ENCODE results near the gene PTCH1. TPM values are rescaled to one million over a fixed set of nuclear protein-coding genes. Genes with fewer than 3 reads are reported as not detected.

PTCH1 gene
- polyA plus RNA-seq, 1 of the 3 experiments (the other 2 are of a cell fraction) = 3.3 TPM

DNA sequence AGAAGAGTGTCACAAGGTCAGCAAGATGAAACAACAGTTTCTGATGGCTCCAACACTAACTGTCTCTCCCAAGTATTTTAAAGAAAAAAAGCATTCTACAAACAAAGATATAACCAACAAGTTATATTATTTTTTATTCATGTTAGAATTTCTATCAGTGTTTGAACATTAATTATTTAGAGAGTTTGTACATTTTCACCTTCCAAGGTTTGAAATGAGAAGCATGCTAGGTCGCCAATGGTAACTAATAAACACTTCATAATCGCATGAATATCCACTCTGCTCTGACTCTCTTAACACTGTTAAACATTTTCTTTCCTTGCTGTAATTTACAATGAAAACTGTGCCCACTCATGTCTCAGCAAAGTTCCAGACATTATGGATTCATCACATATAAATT is 73.5 kb downstream of the PTCH1 start (continued):
- TF ChIP-seq CHD2 (IDR thresholded peaks at IDR 0.05; ENCODE audit: low read length, partially characterized antibody) = no peak
- TF ChIP-seq RXRA (IDR thresholded peaks at IDR 0.05; ENCODE audit: borderline replicate concordance, low read depth) = no peak
- no peak for TF ChIP-seq YY1 (IDR thresholded peaks at IDR 0.05; ENCODE audit: low read depth)
- TF ChIP-seq JUND (IDR thresholded peaks at IDR 0.05) = no peak
- no peak for TF ChIP-seq RFX5 (IDR thresholded peaks at IDR 0.05; ENCODE audit: low read length)
- TF ChIP-seq, protein P1, sequence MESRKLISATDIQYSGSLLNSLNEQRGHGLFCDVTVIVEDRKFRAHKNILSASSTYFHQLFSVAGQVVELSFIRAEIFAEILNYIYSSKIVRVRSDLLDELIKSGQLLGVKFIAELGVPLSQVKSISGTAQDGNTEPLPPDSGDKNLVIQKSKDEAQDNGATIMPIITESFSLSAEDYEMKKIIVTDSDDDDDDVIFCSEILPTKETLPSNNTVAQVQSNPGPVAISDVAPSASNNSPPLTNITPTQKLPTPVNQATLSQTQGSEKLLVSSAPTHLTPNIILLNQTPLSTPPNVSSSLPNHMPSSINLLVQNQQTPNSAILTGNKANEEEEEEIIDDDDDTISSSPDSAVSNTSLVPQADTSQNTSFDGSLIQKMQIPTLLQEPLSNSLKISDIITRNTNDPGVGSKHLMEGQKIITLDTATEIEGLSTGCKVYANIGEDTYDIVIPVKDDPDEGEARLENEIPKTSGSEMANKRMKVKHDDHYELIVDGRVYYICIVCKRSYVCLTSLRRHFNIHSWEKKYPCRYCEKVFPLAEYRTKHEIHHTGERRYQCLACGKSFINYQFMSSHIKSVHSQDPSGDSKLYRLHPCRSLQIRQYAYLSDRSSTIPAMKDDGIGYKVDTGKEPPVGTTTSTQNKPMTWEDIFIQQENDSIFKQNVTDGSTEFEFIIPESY (IDR thresholded peaks at IDR 0.05; ENCODE audit: borderline replicate concordance, low read depth) = no peak
- TF ChIP-seq EZH2phosphoT487 (IDR thresholded peaks at IDR 0.05; ENCODE audit: borderline replicate concordance, low read depth) = no peak
- no peak for TF ChIP-seq NRF1 (IDR thresholded peaks at IDR 0.05; ENCODE audit: low read depth, low read length)
- no peak for TF ChIP-seq EP300 (IDR thresholded peaks at IDR 0.05; ENCODE audit: borderline replicate concordance in 1 of 2, low read depth in 1 of 2, low read length in 1 of 2)
- TF ChIP-seq SMC3 (IDR thresholded peaks at IDR 0.05; ENCODE audit: low read depth, low read length) = no peak
- TF ChIP-seq NFIC (IDR thresholded peaks at IDR 0.05; ENCODE audit: borderline replicate concordance) = no peak

DNA sequence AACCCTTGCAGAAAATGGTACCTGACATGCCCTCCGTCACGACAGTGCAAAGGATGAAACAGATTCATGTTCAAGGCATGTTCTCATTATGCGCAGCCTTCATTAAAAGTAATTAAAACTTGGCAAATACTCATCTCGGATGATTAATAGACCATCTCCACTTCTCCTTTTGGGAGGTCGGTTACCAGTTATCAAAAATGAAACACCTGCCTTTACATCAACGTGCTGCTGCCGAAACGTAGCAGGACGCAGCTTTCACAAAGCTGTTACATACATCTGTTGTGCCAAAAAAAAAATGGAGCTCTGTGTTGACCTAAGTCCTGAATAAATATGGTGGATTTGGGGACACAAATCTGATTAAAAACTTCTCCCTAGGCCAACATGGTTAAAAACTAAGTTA is 75.7 kb downstream of the PTCH1 start:
- H3K9me2 ChIP-seq = no peaks in the 10 kb centered on the region
- H3K9ac ChIP-seq = no peak overlapping the region
- no peak overlapping the region for H3K4me3 ChIP-seq (ENCODE audit: low read depth in 2 of 2, low read length in 1 of 2)
- no peak overlapping the region for H2AFZ ChIP-seq (ENCODE audit: low read depth)
- peaks cover 0 to 15% of the 10 kb centered on the region in 2 experiments for H3K36me3 ChIP-seq (replicated peaks in 1 of 2; ENCODE audit: control insufficient read depth in 1 of 2, insufficient read depth in 2 of 2, low read length in 1 of 2)
- H4K20me1 ChIP-seq (ENCODE audit: insufficient read depth) = no peaks in the 10 kb centered on the region
- H3K79me2 ChIP-seq (ENCODE audit: insufficient read depth) = no peaks in the 10 kb centered on the region
- no peak overlapping the region for H3K4me2 ChIP-seq
- H3K27me3 ChIP-seq (ENCODE audit: insufficient read depth) = no peaks in the 10 kb centered on the region
- DNase-seq = no peak
- whole genome bisulfite sequencing (ENCODE audit: low lambda C conversion rate) = 93% methylated on average over 9 of the region's 9 CpGs
- H3K9me3 ChIP-seq = no peaks in the 10 kb centered on the region
- CTCF ChIA-PET = no interaction called here
- no peaks in the 10 kb centered on the region; a peak in 1 of 4 replicates for H3K4me1 ChIP-seq (ENCODE audit: control insufficient read depth in 1 of 2, insufficient read depth in 2 of 2, low read depth in 1 of 2, low read length in 1 of 2)
- H3F3A ChIP-seq (replicated peaks; ENCODE audit: insufficient read depth) = no peaks in the 10 kb centered on the region
- H3K27ac ChIP-seq (ENCODE audit: low read depth in 2 of 2, low read length in 1 of 2) = no peak overlapping the region
- TF ChIP-seq RXRA (IDR thresholded peaks at IDR 0.05; ENCODE audit: borderline replicate concordance, low read depth) (no peak), TAF1 (IDR thresholded peaks at IDR 0.05; ENCODE audit: borderline replicate concordance, low read depth, low read length) (no peak)
- POLR2A ChIA-PET = no interaction called here

DNA sequence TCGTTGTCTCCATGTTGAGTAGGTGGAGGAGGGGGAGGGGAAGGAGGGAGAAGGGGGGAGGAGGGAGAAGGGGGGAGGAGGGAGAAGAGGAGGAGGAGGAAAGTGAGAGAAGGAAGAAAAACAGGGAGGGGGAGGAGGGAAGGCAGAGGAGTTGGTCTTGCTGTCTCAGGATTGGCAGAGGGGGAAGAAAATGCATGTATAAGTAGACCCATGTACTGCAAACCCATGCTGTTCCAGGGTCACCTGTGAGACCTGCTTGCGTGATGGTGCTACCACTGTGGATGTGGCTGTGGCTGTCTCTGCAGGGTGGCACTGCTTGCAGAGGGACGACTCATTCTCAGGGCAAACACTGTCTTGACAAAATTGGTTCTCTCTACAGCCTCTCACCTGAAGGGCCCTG is 76.3 kb downstream of the PTCH1 start:
- no peak overlapping the region for H2AFZ ChIP-seq (ENCODE audit: low read depth)
- ChIA-PET CTCF (no interaction called here), POLR2A (no interaction called here)

More for the DNA sequence above, 76.3 kb downstream of the PTCH1 start:
- TF ChIP-seq, protein P1 (IDR thresholded peaks at IDR 0.05; ENCODE audit: borderline replicate concordance, low read depth) = no peak
- TF ChIP-seq TAF1 (IDR thresholded peaks at IDR 0.05; ENCODE audit: borderline replicate concordance, low read depth, low read length) (no peak), YY1 (IDR thresholded peaks at IDR 0.05; ENCODE audit: low read depth) (no peak), FOSL2 (IDR thresholded peaks at IDR 0.05; ENCODE audit: borderline replicate concordance, low read depth) (no peak), NRF1 (IDR thresholded peaks at IDR 0.05; ENCODE audit: low read depth, low read length) (no peak)
- TF ChIP-seq, protein P2, sequence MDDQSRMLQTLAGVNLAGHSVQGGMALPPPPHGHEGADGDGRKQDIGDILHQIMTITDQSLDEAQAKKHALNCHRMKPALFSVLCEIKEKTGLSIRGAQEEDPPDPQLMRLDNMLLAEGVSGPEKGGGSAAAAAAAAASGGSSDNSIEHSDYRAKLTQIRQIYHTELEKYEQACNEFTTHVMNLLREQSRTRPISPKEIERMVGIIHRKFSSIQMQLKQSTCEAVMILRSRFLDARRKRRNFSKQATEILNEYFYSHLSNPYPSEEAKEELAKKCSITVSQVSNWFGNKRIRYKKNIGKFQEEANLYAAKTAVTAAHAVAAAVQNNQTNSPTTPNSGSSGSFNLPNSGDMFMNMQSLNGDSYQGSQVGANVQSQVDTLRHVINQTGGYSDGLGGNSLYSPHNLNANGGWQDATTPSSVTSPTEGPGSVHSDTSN (IDR thresholded peaks at IDR 0.05) = no peak
- Histone ChIP-seq H3K4me3 (ENCODE audit: low read depth in 2 of 2, low read length in 1 of 2) (no peak overlapping the region), H3K79me2 (ENCODE audit: insufficient read depth) (no peaks in the 10 kb centered on the region), H3K27ac (ENCODE audit: low read depth in 2 of 2, low read length in 1 of 2) (no peak overlapping the region), H3K4me2 (no peak overlapping the region), H3K27me3 (ENCODE audit: insufficient read depth) (no peaks in the 10 kb centered on the region), H3F3A (replicated peaks; ENCODE audit: insufficient read depth) (no peaks in the 10 kb centered on the region), H3K9me3 (no peaks in the 10 kb centered on the region), H3K36me3 (replicated peaks in 1 of 2; ENCODE audit: control insufficient read depth in 1 of 2, insufficient read depth in 2 of 2, low read length in 1 of 2) (peaks cover 0 to 9% of the 10 kb centered on the region in 2 experiments), H3K4me1 (ENCODE audit: control insufficient read depth in 1 of 2, insufficient read depth in 2 of 2, low read depth in 1 of 2, low read length in 1 of 2) (no peaks in the 10 kb centered on the region; a peak in 1 of 4 replicates), H3K9me2 (no peaks in the 10 kb centered on the region), H3K9ac (no peak overlapping the region), H4K20me1 (ENCODE audit: insufficient read depth) (no peaks in the 10 kb centered on the region)
- DNase-seq = no peak
- WGBS (ENCODE audit: low lambda C conversion rate) = 65% methylated on average over 3 of the region's 3 CpGs
